ENCODE measurements around the gene VSTM1.

The VSTM1 gene

DNA sequence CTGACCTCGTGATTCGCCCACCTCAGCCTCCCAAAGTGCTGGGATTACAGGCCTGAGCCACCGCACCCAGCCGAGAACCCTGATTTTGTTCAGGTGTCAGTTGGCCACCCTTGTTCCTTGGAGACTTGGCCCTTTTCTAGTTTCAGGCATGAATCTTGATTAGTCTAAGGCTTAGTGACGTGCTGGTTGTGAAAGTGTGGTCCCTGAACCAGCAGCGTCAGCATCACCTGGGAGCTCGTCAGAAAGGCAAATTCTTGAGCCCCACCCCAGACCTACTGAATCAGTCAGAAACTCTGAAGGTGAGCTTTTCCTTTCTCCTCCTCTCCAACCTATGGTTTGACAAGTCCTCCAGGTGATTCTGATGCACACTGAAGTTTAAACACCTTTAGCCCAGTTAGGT, 37.0 kb downstream of the VSTM1 start:
- no CpG with 5 or more reads among the region's 7 CpGs for WGBS (ENCODE audit: extremely low coverage, insufficient coverage, insufficient read length)
- H3K4ac ChIP-seq (ENCODE audit: low read depth, low read length) = no peak overlapping the region
- no peak overlapping the region for H2AK5ac ChIP-seq (ENCODE audit: low read length)
- no peak overlapping the region for H3K14ac ChIP-seq (ENCODE audit: low read length)
- H2BK5ac ChIP-seq (ENCODE audit: low read depth, low read length, poor library complexity) = no peak overlapping the region
- no peaks in the 10 kb centered on the region for H3K36me3 ChIP-seq (ENCODE audit: control insufficient read depth in 1 of 2, insufficient read depth in 2 of 2, low read length in 2 of 2)
- no peak overlapping the region for H2AFZ ChIP-seq (ENCODE audit: insufficient read depth, low read length, poor library complexity)
- no peak overlapping the region for H4K12ac ChIP-seq (ENCODE audit: low read depth, low read length)
- no peak for DNase-seq
- no peak overlapping the region for H4K91ac ChIP-seq (ENCODE audit: low read depth, low read length)
- no peak overlapping the region for H2BK12ac ChIP-seq (ENCODE audit: low read length)
- H3K4me3 ChIP-seq (ENCODE audit: low read depth, low read length) = no peak overlapping the region
- no peak overlapping the region for H3K27ac ChIP-seq (ENCODE audit: low read depth, low read length)
- no peak overlapping the region for H3K9ac ChIP-seq (ENCODE audit: low read length)
- H3K4me2 ChIP-seq (ENCODE audit: low read length) = no peak overlapping the region
- H3K4me1 ChIP-seq (ENCODE audit: control insufficient read depth in 1 of 2, insufficient read depth in 2 of 2, low read length in 2 of 2) = no peaks in the 10 kb centered on the region
- no peak overlapping the region for H3K18ac ChIP-seq (ENCODE audit: low read length)
- no peaks in the 10 kb centered on the region for H3K27me3 ChIP-seq (ENCODE audit: insufficient read depth, low read length)
- H3K23ac ChIP-seq (ENCODE audit: low read length) = no peak overlapping the region
- peaks cover 2% of the 10 kb centered on the region for H3K9me3 ChIP-seq (ENCODE audit: insufficient read depth, low read depth, low read length)
- H3K79me1 ChIP-seq (ENCODE audit: low read length) = no peaks in the 10 kb centered on the region
- H2BK120ac ChIP-seq (ENCODE audit: insufficient read depth, low read length, poor library complexity) = no peak overlapping the region
- no peaks in the 10 kb centered on the region for H3K79me2 ChIP-seq (ENCODE audit: control insufficient read depth, insufficient read depth, low read length, poor library complexity)
- no peak overlapping the region for H4K8ac ChIP-seq (ENCODE audit: low read depth, low read length)

DNA sequence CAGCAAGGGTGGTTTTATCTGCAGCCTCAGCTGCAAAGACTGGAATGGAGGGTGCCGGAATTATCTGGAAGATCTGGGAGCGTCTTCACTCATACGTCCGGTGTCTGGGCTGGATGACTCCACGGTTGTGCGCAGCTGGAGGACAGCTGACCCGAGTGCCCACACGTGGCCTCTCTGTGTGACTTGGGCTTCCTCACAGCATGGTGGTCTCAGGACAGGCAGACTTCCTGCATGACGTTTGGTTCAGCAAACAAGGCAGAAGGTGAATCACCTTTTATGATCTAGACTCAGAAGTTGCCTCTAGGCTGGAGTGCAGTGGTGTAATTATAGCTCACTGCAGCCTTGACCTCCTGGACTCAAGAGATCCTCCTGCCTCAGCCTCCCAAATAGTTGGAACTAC, 39.0 kb downstream of the VSTM1 start:
- no peak overlapping the region for H3K4ac ChIP-seq (ENCODE audit: low read depth, low read length)
- no peak overlapping the region for H2AK5ac ChIP-seq (ENCODE audit: low read length)
- H2BK12ac ChIP-seq (ENCODE audit: low read length) = no peak overlapping the region
- no peaks in the 10 kb centered on the region for H3K4me1 ChIP-seq (ENCODE audit: control insufficient read depth in 1 of 2, insufficient read depth in 2 of 2, low read length in 2 of 2)
- no peak overlapping the region for H2BK5ac ChIP-seq (ENCODE audit: low read depth, low read length, poor library complexity)
- no CpG with 5 or more reads among the region's 9 CpGs for WGBS (ENCODE audit: extremely low coverage, insufficient coverage, insufficient read length)
- H3K27ac ChIP-seq (ENCODE audit: low read depth, low read length) = no peak overlapping the region
- no peak overlapping the region for H3K14ac ChIP-seq (ENCODE audit: low read length)
- no peak for DNase-seq
- no peak overlapping the region for H2BK120ac ChIP-seq (ENCODE audit: insufficient read depth, low read length, poor library complexity)
- no peak overlapping the region for H4K91ac ChIP-seq (ENCODE audit: low read depth, low read length)
- no peaks in the 10 kb centered on the region for H3K79me2 ChIP-seq (ENCODE audit: control insufficient read depth, insufficient read depth, low read length, poor library complexity)
- no peak overlapping the region for H3K23ac ChIP-seq (ENCODE audit: low read length)
- no peak overlapping the region for H3K18ac ChIP-seq (ENCODE audit: low read length)
- no peak overlapping the region for H2AFZ ChIP-seq (ENCODE audit: insufficient read depth, low read length, poor library complexity)
- H4K12ac ChIP-seq (ENCODE audit: low read depth, low read length) = no peak overlapping the region
- no peaks in the 10 kb centered on the region for H3K36me3 ChIP-seq (ENCODE audit: control insufficient read depth in 1 of 2, insufficient read depth in 2 of 2, low read length in 2 of 2)
- no peak overlapping the region for H3K4me3 ChIP-seq (ENCODE audit: low read depth, low read length)
- no peaks in the 10 kb centered on the region for H3K27me3 ChIP-seq (ENCODE audit: insufficient read depth, low read length)
- no peaks in the 10 kb centered on the region for H3K79me1 ChIP-seq (ENCODE audit: low read length)
- H4K8ac ChIP-seq (ENCODE audit: low read depth, low read length) = no peak overlapping the region
- no peak overlapping the region for H3K9ac ChIP-seq (ENCODE audit: low read length)
- H3K9me3 ChIP-seq (ENCODE audit: insufficient read depth, low read depth, low read length) = peaks cover 2% of the 10 kb centered on the region
- H3K4me2 ChIP-seq (ENCODE audit: low read length) = no peak overlapping the region

DNA sequence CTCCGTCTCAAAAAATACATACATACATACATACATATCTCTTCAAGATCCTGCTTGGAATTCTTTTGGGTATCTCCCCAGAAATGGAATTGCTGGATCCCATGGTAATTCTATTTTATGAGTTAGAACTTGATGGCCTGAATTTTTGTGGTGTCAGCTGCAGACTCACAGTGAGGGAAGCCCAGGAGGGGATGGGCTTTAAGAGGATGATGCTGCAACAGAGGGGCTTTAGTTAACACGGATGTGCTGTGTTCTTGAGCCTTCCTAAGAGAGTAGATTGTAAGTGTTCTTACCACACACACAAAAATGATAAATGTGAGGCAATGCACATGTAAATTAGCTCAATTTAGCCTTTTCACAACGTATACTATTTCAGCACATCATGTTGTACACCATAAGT, 40.5 kb downstream of the VSTM1 start:
- no CpG with 5 or more reads among the region's 3 CpGs for WGBS (ENCODE audit: extremely low coverage, insufficient coverage, insufficient read length)
- H3K27ac ChIP-seq (ENCODE audit: low read depth, low read length) = no peak overlapping the region
- no peak for DNase-seq

DNA sequence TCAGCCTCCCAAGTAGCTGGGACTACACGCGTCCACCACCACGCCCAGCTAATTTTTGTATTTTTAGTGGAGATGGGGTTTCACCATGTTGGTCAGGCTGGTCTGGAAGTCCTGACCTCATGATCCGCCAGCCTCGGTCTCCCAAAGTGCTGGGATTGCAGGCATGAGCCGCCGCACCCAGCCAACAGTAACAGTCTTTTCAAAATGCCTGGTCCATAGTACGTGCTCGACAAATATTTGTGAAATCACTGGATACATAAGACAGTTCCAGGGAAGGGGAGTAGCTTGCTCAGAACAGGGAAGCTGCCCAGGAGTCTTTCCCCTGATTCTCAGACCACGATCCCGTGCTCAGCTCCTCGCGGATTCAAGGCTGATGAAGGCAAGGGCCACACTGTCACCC, 41.8 kb downstream of the VSTM1 start:
- H3K27me3 ChIP-seq (ENCODE audit: insufficient read depth, low read length) = no peaks in the 10 kb centered on the region
- no CpG with 5 or more reads among the region's 13 CpGs for WGBS (ENCODE audit: extremely low coverage, insufficient coverage, insufficient read length)
- no peak overlapping the region for H3K4ac ChIP-seq (ENCODE audit: low read depth, low read length)
- no peaks in the 10 kb centered on the region for H3K36me3 ChIP-seq (ENCODE audit: control insufficient read depth in 1 of 2, insufficient read depth in 2 of 2, low read length in 2 of 2)
- H4K8ac ChIP-seq (ENCODE audit: low read depth, low read length) = no peak overlapping the region
- H2BK5ac ChIP-seq (ENCODE audit: low read depth, low read length, poor library complexity) = no peak overlapping the region
- H2AFZ ChIP-seq (ENCODE audit: insufficient read depth, low read length, poor library complexity) = no peak overlapping the region
- H3K79me1 ChIP-seq (ENCODE audit: low read length) = no peaks in the 10 kb centered on the region
- H3K18ac ChIP-seq (ENCODE audit: low read length) = no peak overlapping the region
- H4K91ac ChIP-seq (ENCODE audit: low read depth, low read length) = no peak overlapping the region
- no peak overlapping the region for H4K12ac ChIP-seq (ENCODE audit: low read depth, low read length)
- H2BK12ac ChIP-seq (ENCODE audit: low read length) = no peak overlapping the region
- no peak overlapping the region for H3K9ac ChIP-seq (ENCODE audit: low read length)
- no peak overlapping the region for H3K14ac ChIP-seq (ENCODE audit: low read length)
- H3K79me2 ChIP-seq (ENCODE audit: control insufficient read depth, insufficient read depth, low read length, poor library complexity) = no peaks in the 10 kb centered on the region
- H3K4me2 ChIP-seq (ENCODE audit: low read length) = no peak overlapping the region
- no peak for DNase-seq
- peaks cover 2% of the 10 kb centered on the region for H3K9me3 ChIP-seq (ENCODE audit: insufficient read depth, low read depth, low read length)
- H3K4me3 ChIP-seq (ENCODE audit: low read depth, low read length) = no peak overlapping the region
- H2BK120ac ChIP-seq (ENCODE audit: insufficient read depth, low read length, poor library complexity) = no peak overlapping the region
- no peak overlapping the region for H2AK5ac ChIP-seq (ENCODE audit: low read length)
- no peaks in the 10 kb centered on the region for H3K4me1 ChIP-seq (ENCODE audit: control insufficient read depth in 1 of 2, insufficient read depth in 2 of 2, low read length in 2 of 2)
- H3K23ac ChIP-seq (ENCODE audit: low read length) = no peak overlapping the region
- no peak overlapping the region for H3K27ac ChIP-seq (ENCODE audit: low read depth, low read length)

More for the DNA sequence above, 40.5 kb downstream of the VSTM1 start:
- H3K4ac ChIP-seq (ENCODE audit: low read depth, low read length) = no peak overlapping the region
- no peaks in the 10 kb centered on the region for H3K79me1 ChIP-seq (ENCODE audit: low read length)
- no peak overlapping the region for H2BK12ac ChIP-seq (ENCODE audit: low read length)
- H3K4me2 ChIP-seq (ENCODE audit: low read length) = no peak overlapping the region
- H3K9me3 ChIP-seq (ENCODE audit: insufficient read depth, low read depth, low read length) = peaks cover 2% of the 10 kb centered on the region
- H2AFZ ChIP-seq (ENCODE audit: insufficient read depth, low read length, poor library complexity) = no peak overlapping the region
- H4K91ac ChIP-seq (ENCODE audit: low read depth, low read length) = no peak overlapping the region
- no peak overlapping the region for H3K4me3 ChIP-seq (ENCODE audit: low read depth, low read length)
- no peak overlapping the region for H4K12ac ChIP-seq (ENCODE audit: low read depth, low read length)
- H4K8ac ChIP-seq (ENCODE audit: low read depth, low read length) = no peak overlapping the region
- no peak overlapping the region for H3K23ac ChIP-seq (ENCODE audit: low read length)
- no peak overlapping the region for H2BK120ac ChIP-seq (ENCODE audit: insufficient read depth, low read length, poor library complexity)
- H3K9ac ChIP-seq (ENCODE audit: low read length) = no peak overlapping the region
- H3K36me3 ChIP-seq (ENCODE audit: control insufficient read depth in 1 of 2, insufficient read depth in 2 of 2, low read length in 2 of 2) = no peaks in the 10 kb centered on the region
- no peak overlapping the region for H3K14ac ChIP-seq (ENCODE audit: low read length)
- no peak overlapping the region for H2BK5ac ChIP-seq (ENCODE audit: low read depth, low read length, poor library complexity)
- no peak overlapping the region for H2AK5ac ChIP-seq (ENCODE audit: low read length)
- H3K27me3 ChIP-seq (ENCODE audit: insufficient read depth, low read length) = no peaks in the 10 kb centered on the region
- no peak overlapping the region for H3K18ac ChIP-seq (ENCODE audit: low read length)
- H3K4me1 ChIP-seq (ENCODE audit: control insufficient read depth in 1 of 2, insufficient read depth in 2 of 2, low read length in 2 of 2) = no peaks in the 10 kb centered on the region
- no peaks in the 10 kb centered on the region for H3K79me2 ChIP-seq (ENCODE audit: control insufficient read depth, insufficient read depth, low read length, poor library complexity)
